GM19099 (cell line): ENCODE data around the gene RPL11.

Source experiments
- POLR2A ChIP-seq: IDR thresholded peaks from 3 replicates; pipeline ENCODE4 v1.6.1; 2011; ENCODE audit warnings: low read depth; ENCODE audit not compliant: insufficient read length; ENCODE audit errors: extremely low read depth

The RPL11 gene

GRCh38 chr1:23691499-23692307 is at the start of gene RPL11:
Gene RPL11, plus strand, starts transcription at chr1:23691806. Its CDS starts 18 bp downstream, at chr1:23691824.
- TF ChIP-seq POLR2A: peak; percentile 95

GRCh38 chr1:23643736-23644554 is 47.7 kb upstream of the RPL11 start:
- no peak for TF ChIP-seq POLR2A

GRCh38 chr1:23644555-23644866 is 47.1 kb upstream of the RPL11 start:
- no peak for TF ChIP-seq POLR2A

GRCh38 chr1:23645338-23645737 is 46.3 kb upstream of the RPL11 start:
- TF ChIP-seq POLR2A: no peak

- no peak for TF ChIP-seq POLR2A
These were observed 45.5 kb upstream of the RPL11 start for GRCh38 chr1:23646091-23646490.

- TF ChIP-seq POLR2A: no peak
These were observed 45.1 kb upstream of the RPL11 start for GRCh38 chr1:23646541-23646940.

GRCh38 chr1:23648576-23648975 is 43.0 kb upstream of the RPL11 start:
- no peak for TF ChIP-seq POLR2A

- TF ChIP-seq POLR2A: no peak
These were observed 41.1 kb upstream of the RPL11 start for GRCh38 chr1:23650344-23650990.

- TF ChIP-seq POLR2A: no peak
These were observed 40.4 kb upstream of the RPL11 start for GRCh38 chr1:23651069-23651808.

- no peak for TF ChIP-seq POLR2A
These were observed 33.8 kb upstream of the RPL11 start for GRCh38 chr1:23657659-23658275.

- TF ChIP-seq POLR2A: no peak
These were observed 30.9 kb upstream of the RPL11 start for GRCh38 chr1:23660671-23661070.

- no peak for TF ChIP-seq POLR2A
These were observed 29.7 kb upstream of the RPL11 start for GRCh38 chr1:23661887-23662286.

- TF ChIP-seq POLR2A: no peak
These were observed 26.5 kb upstream of the RPL11 start for GRCh38 chr1:23664837-23665795.
